ENCODE data around the gene LBX2.
A peak's percentile ranks its signal among the peaks of the same experiment; 100 is the strongest.

Gene LBX2

DNA sequence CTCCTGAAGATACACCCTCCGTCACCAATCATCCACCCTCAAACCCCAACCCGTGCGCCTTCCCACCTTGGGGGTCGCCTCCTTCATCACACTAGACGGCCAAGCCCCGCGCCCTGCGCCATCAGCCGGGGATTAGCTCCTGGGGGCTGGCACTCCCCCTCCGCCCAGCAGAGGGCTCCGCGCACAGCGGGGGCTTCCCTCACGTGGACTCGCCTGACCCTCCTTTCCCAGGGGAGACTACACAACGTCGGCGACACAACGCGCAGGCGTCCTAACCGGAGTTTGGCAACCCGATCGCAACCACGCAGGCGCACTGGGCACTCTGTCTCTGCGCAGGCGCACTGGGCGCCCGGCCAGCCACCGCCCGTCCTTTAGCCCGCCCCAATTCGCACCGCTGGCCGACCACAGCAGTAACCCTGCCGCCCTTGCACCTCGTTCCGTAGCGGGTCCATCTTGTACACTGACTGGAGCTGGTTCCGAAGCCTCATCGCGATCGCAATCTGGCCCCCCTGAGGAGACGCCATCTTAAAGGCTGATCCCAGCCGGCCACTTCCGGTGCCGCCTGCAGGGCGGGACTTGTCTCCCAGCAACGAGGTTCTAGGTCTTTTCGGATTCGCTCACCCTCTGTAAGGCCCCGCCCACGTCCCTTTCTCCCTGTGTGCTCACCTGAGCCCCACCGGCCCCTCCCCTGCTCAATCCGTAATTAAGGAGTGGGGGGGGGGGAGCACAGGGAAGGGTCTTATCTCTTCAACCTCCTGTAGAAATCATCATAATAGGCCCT is 7.9 kb upstream of the LBX2 start, which contains the start of gene PCGF1:
Gene PCGF1, minus strand, starts transcription at position 551 of the 781 bp plus-strand sequence. Its CDS starts 27 bp downstream, at position 524.
- peak; percentile 92 for TF ChIP-seq MYC (IDR thresholded peaks at IDR 0.05; ENCODE audit: low read depth, low read length)
- TF ChIP-seq POLR2A (IDR thresholded peaks at IDR 0.05; ENCODE audit: extremely low read depth, insufficient read length), result peak; percentile 54
- TF ChIP-seq, protein P1, sequence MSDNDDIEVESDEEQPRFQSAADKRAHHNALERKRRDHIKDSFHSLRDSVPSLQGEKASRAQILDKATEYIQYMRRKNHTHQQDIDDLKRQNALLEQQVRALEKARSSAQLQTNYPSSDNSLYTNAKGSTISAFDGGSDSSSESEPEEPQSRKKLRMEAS (IDR thresholded peaks at IDR 0.05; ENCODE audit: low read depth, low read length), result peak; percentile 93
- TF ChIP-seq, protein P2, sequence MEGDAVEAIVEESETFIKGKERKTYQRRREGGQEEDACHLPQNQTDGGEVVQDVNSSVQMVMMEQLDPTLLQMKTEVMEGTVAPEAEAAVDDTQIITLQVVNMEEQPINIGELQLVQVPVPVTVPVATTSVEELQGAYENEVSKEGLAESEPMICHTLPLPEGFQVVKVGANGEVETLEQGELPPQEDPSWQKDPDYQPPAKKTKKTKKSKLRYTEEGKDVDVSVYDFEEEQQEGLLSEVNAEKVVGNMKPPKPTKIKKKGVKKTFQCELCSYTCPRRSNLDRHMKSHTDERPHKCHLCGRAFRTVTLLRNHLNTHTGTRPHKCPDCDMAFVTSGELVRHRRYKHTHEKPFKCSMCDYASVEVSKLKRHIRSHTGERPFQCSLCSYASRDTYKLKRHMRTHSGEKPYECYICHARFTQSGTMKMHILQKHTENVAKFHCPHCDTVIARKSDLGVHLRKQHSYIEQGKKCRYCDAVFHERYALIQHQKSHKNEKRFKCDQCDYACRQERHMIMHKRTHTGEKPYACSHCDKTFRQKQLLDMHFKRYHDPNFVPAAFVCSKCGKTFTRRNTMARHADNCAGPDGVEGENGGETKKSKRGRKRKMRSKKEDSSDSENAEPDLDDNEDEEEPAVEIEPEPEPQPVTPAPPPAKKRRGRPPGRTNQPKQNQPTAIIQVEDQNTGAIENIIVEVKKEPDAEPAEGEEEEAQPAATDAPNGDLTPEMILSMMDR (IDR thresholded peaks at IDR 0.05; ENCODE audit: low read depth, low read length), result peak; percentile 70
- H3K4me3 ChIP-seq (ENCODE audit: low read depth, low read length), result peak within 1 kb of the TSS; percentile 70
- DNase-seq (ENCODE audit: low read depth), result peak; percentile 98

DNA sequence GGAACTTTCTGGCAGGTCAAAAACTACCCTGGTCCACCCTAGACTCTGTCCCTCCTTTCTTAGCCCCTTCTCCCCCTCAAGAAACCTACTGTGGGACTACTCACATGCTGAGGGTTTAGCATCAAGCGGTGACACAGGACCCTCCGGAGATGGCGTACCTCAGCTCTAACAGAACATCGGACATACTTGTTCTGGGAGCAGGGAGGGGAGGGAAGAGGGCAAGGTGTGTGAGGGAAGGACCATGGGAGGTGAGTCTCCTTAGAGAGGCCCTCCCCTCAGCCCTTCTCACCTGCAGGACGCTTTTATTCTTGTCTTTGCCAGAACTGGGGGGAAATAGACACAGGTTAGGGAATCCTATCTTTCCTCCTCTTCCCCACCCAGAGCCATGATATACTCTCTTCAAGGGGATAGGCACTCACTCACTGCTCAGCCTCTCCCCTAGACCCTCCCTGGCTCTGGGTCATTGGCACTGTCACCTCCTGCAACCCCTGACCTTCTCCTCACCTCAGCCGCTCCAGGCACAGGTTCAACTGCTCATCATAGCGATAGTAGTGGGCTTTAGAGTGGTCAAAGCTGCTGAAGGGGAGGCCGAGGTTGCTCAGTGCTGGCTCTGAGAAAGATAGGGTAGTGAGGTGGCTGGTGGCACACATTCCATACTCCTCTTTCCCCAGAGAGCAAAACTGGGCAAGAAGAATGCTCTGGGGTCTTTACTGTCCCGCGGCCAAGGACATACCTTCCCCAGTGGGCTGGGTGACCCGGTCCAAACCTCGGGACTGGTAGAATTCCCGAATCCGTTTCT is 6.2 kb upstream of the LBX2 start:
- peak overlapping the region; percentile 39 for H3K4me3 ChIP-seq (ENCODE audit: low read depth, low read length)
- no peak for TF ChIP-seq POLR2A (IDR thresholded peaks at IDR 0.05; ENCODE audit: extremely low read depth, insufficient read length)
- no peak for TF ChIP-seq MYC (IDR thresholded peaks at IDR 0.05; ENCODE audit: low read depth, low read length)
- TF ChIP-seq, protein P1 (IDR thresholded peaks at IDR 0.05; ENCODE audit: low read depth, low read length), result no peak
- DNase-seq (ENCODE audit: low read depth), result no peak

DNA sequence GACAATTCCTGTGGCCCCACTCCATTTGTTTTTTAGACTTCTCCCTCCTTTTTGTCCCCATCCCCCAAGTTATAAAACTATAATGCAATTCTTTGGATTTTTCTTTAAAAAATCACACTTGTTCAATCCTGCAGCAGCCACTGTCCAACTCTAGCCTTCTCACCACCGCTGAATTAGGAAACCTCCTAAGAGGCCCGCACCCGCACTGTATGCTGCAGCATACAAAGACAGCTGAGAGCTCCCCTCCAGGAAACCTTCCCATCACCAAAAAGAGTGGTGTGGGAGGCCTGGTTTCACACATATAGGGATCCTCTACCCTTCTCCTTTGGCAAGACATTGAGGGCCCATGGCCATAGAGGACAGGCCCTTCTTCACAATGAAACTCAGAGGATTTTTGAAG is 5.2 kb upstream of the LBX2 start:
- no peak overlapping the region for H3K4me3 ChIP-seq (ENCODE audit: low read depth, low read length)
- DNase-seq (ENCODE audit: low read depth), result no peak
- TF ChIP-seq POLR2A (IDR thresholded peaks at IDR 0.05; ENCODE audit: extremely low read depth, insufficient read length) (no peak), MYC (IDR thresholded peaks at IDR 0.05; ENCODE audit: low read depth, low read length) (no peak)
- TF ChIP-seq, protein P2 (IDR thresholded peaks at IDR 0.05; ENCODE audit: low read depth, low read length), result no peak

DNA sequence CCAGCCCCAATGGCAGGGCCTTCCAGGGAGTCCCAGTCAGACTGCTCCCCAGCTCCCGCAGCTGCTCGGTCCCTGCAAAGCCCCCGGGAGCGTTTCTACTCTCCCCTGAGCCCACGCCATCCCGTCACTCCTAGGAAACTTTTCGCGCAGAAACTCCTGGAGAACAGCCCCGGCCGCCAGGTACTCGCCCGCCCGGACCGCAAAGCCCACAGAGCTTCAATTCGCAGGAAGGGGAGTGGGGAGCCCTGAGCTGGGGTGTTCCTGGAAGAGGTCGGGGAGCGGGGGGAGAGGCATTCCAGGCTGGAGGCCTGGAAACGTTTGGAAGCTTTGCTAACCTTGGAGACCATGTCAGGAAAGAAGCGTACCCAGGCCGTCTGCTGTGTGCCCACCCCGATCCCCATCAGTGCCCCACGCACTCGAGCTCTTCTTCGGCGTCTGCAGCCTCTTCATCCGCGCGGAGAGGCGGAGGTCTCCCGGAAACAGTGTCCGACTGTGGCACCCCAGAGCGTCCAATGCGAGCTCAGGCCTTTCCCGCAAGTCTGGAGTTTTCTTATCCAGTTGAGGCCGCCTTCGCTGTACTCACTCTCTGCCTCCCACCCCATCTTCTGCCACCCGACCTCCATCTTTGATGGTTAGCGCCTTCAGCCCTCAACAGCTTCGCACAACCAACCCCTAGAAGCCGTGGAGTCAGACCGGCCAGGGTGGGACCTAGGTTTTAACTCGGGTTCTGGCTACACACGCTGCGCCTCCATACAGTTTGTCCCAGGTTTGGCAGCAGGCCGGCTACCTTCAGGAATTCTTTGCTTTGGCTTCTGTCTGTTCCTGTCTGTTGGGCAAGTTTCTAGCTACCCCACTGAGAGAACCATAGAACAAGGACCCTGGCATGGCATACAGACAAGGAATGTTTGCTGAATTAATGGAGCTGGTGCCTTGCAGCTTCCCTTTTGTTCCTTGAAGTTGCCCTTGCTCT is 4.4 kb upstream of the LBX2 start:
- TF ChIP-seq, protein P2 (IDR thresholded peaks at IDR 0.05; ENCODE audit: low read depth, low read length), result no peak
- no peak for TF ChIP-seq MYC (IDR thresholded peaks at IDR 0.05; ENCODE audit: low read depth, low read length)
- TF ChIP-seq, protein P1 (IDR thresholded peaks at IDR 0.05; ENCODE audit: low read depth, low read length), result no peak
- no peak for TF ChIP-seq POLR2A (IDR thresholded peaks at IDR 0.05; ENCODE audit: extremely low read depth, insufficient read length)
- DNase-seq (ENCODE audit: low read depth), result no peak
- no peak overlapping the region for H3K4me3 ChIP-seq (ENCODE audit: low read depth, low read length)

DNA sequence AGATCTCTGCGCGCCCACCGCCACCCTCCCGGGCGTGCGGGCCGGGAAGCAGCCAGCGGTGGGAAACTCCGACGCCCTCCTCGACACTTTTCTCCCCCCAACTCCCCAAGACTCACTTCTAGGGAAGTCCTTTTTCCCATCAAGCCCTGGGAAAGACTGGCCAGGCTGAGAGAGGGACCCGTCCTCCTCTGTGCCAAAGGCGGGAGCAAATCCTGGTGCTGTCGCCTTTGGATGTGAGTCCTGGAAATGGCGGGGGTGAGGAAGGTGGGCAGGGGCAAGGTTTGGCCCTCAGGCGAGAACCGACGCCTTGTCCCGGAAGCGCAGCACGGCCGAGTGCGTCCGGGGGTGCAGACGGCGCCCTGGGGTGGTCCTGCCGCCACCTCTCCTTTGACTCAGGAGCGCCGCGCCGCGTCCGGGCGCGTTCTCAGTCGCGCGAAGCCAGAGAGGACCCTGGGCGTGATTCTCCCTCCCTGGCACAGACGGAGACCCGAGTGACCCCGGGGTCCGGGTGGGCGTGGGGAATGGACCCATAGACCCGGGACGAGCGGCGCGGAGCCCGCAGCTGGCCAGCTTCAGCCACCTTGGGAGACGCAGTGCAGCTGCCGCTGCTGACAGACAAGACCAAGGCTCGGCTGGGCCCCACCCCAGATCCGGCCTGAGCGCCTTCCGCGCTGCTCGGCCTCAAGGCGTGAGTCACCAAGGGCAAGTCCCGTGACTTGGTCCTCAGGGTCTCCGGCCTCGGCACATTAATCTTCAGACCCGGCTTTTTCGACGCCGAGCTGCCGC is 3.5 kb upstream of the LBX2 start:
- TF ChIP-seq, protein P2 (IDR thresholded peaks at IDR 0.05; ENCODE audit: low read depth, low read length), result peak; percentile 14
- TF ChIP-seq POLR2A (IDR thresholded peaks at IDR 0.05; ENCODE audit: extremely low read depth, insufficient read length) (no peak), MYC (IDR thresholded peaks at IDR 0.05; ENCODE audit: low read depth, low read length) (no peak)
- TF ChIP-seq, protein P1 (IDR thresholded peaks at IDR 0.05; ENCODE audit: low read depth, low read length), result 0 out of 2 replicates have a peak, but pooled peaks have one; percentile 13
- peak overlapping the region; percentile 43 for H3K4me3 ChIP-seq (ENCODE audit: low read depth, low read length)
- DNase-seq (ENCODE audit: low read depth), result peak; percentile 85
